Left renal cortex interstitium (tissue), 4 donors: ENCODE data around the gene GALNT1. TPM values are rescaled to one million over a fixed set of nuclear protein-coding genes. Genes with fewer than 3 reads are reported as not detected.

ENCODE experiments used
- DNase-seq, 4 donors: peaks; one replicate each; pipeline ENCODE4 v3.0.0-alpha.2; 2013; ENCODE audit warnings: low read depth in 4 of 4, low spot score in 2 of 4, missing footprints in 1 of 4
- polyA plus RNA-seq, 4 donors: library from polyadenylated mRNA; unstranded; fragments of 120-200 nt; gene quantifications; one replicate each; pipeline ENCODE4 v1.2.1, GENCODE V29; 2013; ENCODE audit not compliant: insufficient read length in 4 of 4

GALNT1 gene
- polyA plus RNA-seq, 4 donors = 53.8 to 76.8 (median 65.6) TPM

DNA sequence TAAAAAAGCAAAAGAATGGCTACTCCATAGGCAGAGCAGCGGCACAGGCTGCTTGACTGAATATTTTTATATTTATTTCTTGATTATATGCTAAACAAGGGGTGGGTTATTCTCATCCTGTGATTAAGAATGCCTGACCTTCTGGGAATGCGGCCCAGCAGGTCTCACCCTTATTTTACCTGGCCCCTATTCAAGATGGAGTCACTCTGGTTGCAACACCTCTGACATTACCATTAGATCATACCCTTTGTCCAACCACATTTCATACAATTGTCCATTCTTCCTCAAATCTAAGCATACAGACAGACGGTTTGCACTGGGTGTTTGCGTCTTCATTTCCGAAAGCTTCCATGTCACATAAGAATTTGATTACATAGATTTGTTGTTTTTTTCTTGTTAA lies 168.2 kb downstream of the GALNT1 start:
- DNase-seq = no peak

DNA sequence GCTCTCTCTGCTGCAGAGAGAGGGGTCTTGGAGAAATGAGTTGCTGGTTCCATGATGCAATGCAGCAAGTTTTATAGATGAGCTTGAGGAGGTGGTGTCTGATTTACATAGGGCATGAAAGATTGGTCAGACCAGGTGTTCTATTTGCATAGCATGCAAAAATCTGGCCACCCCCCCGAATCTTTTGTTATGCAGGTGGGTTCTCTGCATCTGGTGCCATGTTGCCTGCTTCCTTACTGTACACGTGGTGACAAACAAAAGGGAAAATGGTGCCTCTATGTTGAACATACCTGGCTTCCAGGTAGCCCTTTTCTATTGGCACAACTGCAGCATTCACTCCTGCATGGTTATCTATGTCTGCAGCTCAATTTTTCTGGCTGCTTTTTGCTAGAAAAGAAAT lies 169.4 kb downstream of the GALNT1 start:
- DNase-seq = no peak

GRCh38 chr18:35753306-35753910 lies 171.9 kb downstream of the GALNT1 start:
- no peak for DNase-seq

- DNase-seq = no peak
These were observed 172.9 kb downstream of the GALNT1 start for GRCh38 chr18:35754464-35754863.

- no peak for DNase-seq
These were observed 173.8 kb downstream of the GALNT1 start for GRCh38 chr18:35755369-35755768.

DNA sequence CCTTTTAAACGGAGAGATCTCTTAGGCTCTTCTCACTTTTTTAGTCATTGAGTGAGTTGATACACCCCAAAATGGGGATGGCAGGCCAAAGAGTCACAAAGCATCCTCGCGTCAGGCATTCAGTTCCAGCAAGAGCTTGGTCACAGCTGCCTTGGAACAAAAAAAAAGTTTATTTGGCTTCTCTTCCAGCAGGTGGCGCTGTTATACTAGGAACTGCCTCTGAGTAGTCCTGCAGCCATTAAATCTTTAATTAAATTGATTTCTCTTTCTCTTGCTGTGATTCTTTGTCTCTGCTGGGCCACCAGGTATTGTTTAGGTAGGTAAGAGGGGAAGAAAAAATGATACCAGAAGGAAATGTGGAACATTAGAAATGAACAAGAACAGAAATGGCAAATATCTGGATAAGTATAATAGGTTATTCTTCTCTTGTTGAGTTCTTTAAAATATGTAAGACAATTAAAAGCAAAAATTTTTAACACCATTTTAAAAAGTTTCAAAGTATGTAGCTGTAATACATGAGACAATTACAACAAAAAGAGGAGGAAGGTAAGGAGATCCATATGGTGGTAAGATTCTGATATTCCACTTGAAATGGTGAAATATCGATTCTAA lies 175.1 kb downstream of the GALNT1 start:
- peak in 3 of 4 donors; percentile 28 to 49 (median 36) for DNase-seq

Other genes starting within 250 kb of the GALNT1 start
- 10 to 100 TPM; 67.7 to 77.6 (median 74.3) TPM for gene ZNF24, start 237.3 kb upstream of the GALNT1 start, polyA plus RNA-seq
- gene ZNF396, start 204.4 kb upstream of the GALNT1 start, polyA plus RNA-seq = 1 to 10 TPM; 5.0 to 7.4 (median 5.8) TPM
- gene INO80C, start 83.8 kb upstream of the GALNT1 start, polyA plus RNA-seq = 10 to 100 TPM; 26.9 to 31.9 (median 30.2) TPM